ENCODE data around the gene TGFB2.

DNA sequence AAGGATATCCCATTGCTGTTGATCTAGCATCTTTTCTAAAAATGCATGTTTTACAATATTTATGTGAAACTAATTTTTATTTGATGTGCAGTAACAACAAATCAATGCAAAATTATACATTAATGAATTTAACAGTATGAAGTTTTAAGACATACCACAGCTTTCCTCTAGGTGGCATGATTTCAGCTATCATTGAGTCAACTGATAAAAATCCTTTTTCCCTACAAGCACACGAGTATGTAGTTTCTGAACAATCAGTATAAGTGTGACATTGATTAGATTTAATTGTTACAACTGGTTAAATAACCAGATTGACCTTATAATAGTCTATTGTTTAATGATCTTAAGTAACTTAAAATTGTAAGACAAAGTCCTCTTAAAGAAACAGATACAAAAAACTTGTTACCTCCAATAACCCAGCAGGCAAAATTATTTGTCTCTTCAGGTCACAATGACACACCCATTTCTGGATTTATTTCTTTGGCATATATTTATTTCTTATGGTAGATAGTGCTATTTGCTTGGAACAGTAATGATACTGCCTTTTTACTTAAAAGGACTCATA is 5.8 kb upstream of the TGFB2 start:
- TF ChIP-seq EZH2 (IDR thresholded peaks at IDR 0.05; ENCODE audit: borderline replicate concordance) = no peak
- TF ChIP-seq, protein P1, sequence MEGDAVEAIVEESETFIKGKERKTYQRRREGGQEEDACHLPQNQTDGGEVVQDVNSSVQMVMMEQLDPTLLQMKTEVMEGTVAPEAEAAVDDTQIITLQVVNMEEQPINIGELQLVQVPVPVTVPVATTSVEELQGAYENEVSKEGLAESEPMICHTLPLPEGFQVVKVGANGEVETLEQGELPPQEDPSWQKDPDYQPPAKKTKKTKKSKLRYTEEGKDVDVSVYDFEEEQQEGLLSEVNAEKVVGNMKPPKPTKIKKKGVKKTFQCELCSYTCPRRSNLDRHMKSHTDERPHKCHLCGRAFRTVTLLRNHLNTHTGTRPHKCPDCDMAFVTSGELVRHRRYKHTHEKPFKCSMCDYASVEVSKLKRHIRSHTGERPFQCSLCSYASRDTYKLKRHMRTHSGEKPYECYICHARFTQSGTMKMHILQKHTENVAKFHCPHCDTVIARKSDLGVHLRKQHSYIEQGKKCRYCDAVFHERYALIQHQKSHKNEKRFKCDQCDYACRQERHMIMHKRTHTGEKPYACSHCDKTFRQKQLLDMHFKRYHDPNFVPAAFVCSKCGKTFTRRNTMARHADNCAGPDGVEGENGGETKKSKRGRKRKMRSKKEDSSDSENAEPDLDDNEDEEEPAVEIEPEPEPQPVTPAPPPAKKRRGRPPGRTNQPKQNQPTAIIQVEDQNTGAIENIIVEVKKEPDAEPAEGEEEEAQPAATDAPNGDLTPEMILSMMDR (IDR thresholded peaks at IDR 0.05; ENCODE audit: poor library complexity) = peak; percentile 79
